H54 (cell line): Measurements from ENCODE around the gene CHAF1A.
A peak's percentile ranks its signal among the peaks of the same experiment; 100 is the strongest.

Source experiments
- DNase-seq: peaks from one replicate; pipeline ENCODE4 v3.0.0; 2011; ENCODE audit warnings: low spot score, mixed read lengths; ENCODE audit not compliant: insufficient read length
- FAIRE-seq: peaks from 3 replicates; lab custom pipeline; 2011; peaks lifted over from hg19 to GRCh38; lab: Jason Lieb, UNC
- POLR2A ChIP-seq: IDR thresholded peaks from 2 replicates; pipeline ENCODE4 v1.6.1; 2011; ENCODE audit warnings: low read depth, mild to moderate bottlenecking, low read length

The CHAF1A gene

GRCh38 chr19:4379383-4380253 is 22.8 kb upstream of the CHAF1A start:
- DNase-seq (peak; percentile 85), FAIRE-seq (peak; percentile 64)
- TF ChIP-seq POLR2A = no peak

GRCh38 chr19:4380254-4380727 is 22.1 kb upstream of the CHAF1A start:
- DNase-seq (no peak), FAIRE-seq (no peak)
- TF ChIP-seq POLR2A = no peak

GRCh38 chr19:4385291-4386040 is 17.0 kb upstream of the CHAF1A start:
- FAIRE-seq (no peak), DNase-seq (no peak)
- TF ChIP-seq POLR2A = no peak

- FAIRE-seq = no peak
- DNase-seq = no peak
- no peak for TF ChIP-seq POLR2A
Measured at GRCh38 chr19:4386041-4386782, 16.2 kb upstream of the CHAF1A start.

- TF ChIP-seq POLR2A = no peak
- FAIRE-seq = no peak
- DNase-seq = no peak
Measured at GRCh38 chr19:4388337-4389063, 13.9 kb upstream of the CHAF1A start.

- DNase-seq (no peak), FAIRE-seq (no peak)
- no peak for TF ChIP-seq POLR2A
Measured at GRCh38 chr19:4389064-4389375, 13.4 kb upstream of the CHAF1A start.

- TF ChIP-seq POLR2A = no peak
- FAIRE-seq = no peak
- no peak for DNase-seq
Measured at GRCh38 chr19:4389511-4390016, 12.9 kb upstream of the CHAF1A start.

- no peak for DNase-seq
- no peak for TF ChIP-seq POLR2A
- FAIRE-seq = no peak
Measured at GRCh38 chr19:4390017-4390566, 12.3 kb upstream of the CHAF1A start.

- DNase-seq (no peak), FAIRE-seq (no peak)
- no peak for TF ChIP-seq POLR2A
Measured at GRCh38 chr19:4390567-4391305, 11.7 kb upstream of the CHAF1A start.

- no peak for DNase-seq
- TF ChIP-seq POLR2A = no peak
- no peak for FAIRE-seq
Measured at GRCh38 chr19:4391306-4391693, 11.1 kb upstream of the CHAF1A start.

- no peak for FAIRE-seq
- no peak for TF ChIP-seq POLR2A
- no peak for DNase-seq
Measured at GRCh38 chr19:4391701-4392483, 10.5 kb upstream of the CHAF1A start.
